Neural cell (in vitro differentiated cells): Measurements from ENCODE around the gene MAST2. TPM values are rescaled to one million over a fixed set of nuclear protein-coding genes. Genes with fewer than 3 reads are reported as not detected.

Experiments used
- H2AFZ ChIP-seq: fragments of 200-600, 300-800 bp; sonication (generic), shearing (Covaris generic); 2 replicates; pipeline ENCODE4 v1.6.0; 2014; ENCODE audit warnings: low read depth, mild to moderate bottlenecking, antibody characterized with exemption, low read length, moderate library complexity
- H3F3A ChIP-seq: fragments of 200-600 bp; shearing (Covaris generic); 2 replicates; pipeline ENCODE4 v1.6.1; 2016; ENCODE audit warnings: mild to moderate bottlenecking, moderate library complexity, mixed read lengths, antibody characterized with exemption, low read length; ENCODE audit not compliant: insufficient read depth, poor library complexity, severe bottlenecking
- H3K27ac ChIP-seq: fragments of 200-600, 300-800 bp; sonication (generic), shearing (Covaris generic); 2 replicates; pipeline ENCODE4 v1.5.1; 2014; ENCODE audit warnings: mild to moderate bottlenecking, low read length, moderate library complexity
- H3K27me3 ChIP-seq: fragments of 300-800, 200-600 bp; sonication (generic), shearing (Covaris generic); 2 replicates; pipeline ENCODE4 v1.6.0; 2014; ENCODE audit warnings: mild to moderate bottlenecking, low read depth, low read length, moderate library complexity; ENCODE audit not compliant: insufficient read depth
- H3K36me3 ChIP-seq: fragments of 300-800, 200-600 bp; sonication (generic), shearing (Covaris generic); 2 replicates; pipeline ENCODE4 v1.5.1; 2014; ENCODE audit warnings: mild to moderate bottlenecking, antibody characterized with exemption, low read length, moderate library complexity; ENCODE audit not compliant: insufficient read depth
- H3K4me2 ChIP-seq: fragments of 300-800, 200-600 bp; sonication (generic), shearing (Covaris generic); 2 replicates; pipeline ENCODE4 v1.6.0; 2014; ENCODE audit warnings: mild to moderate bottlenecking, low read length
- H3K4me3 ChIP-seq: fragments of 300-800, 200-600 bp; sonication (generic), shearing (Covaris generic); 2 replicates; pipeline ENCODE4 v1.5.1; 2014; ENCODE audit warnings: mild to moderate bottlenecking, low read length, moderate library complexity
- H3K79me2 ChIP-seq: fragments of 200-600 bp; shearing (Covaris generic); replicated peaks from 2 replicates; pipeline ENCODE4 v1.6.0; 2014; ENCODE audit warnings: mild to moderate bottlenecking, low read length, moderate library complexity; ENCODE audit not compliant: insufficient read depth
- H3K9ac ChIP-seq: fragments of 300-800, 200-600 bp; sonication (generic), shearing (Covaris generic); 2 replicates; pipeline ENCODE4 v1.6.1; 2016; ENCODE audit warnings: mild to moderate bottlenecking, low read length, mixed read lengths
- H3K9me2 ChIP-seq: fragments of 200-600 bp; shearing (Covaris generic); 2 replicates; pipeline ENCODE4 v1.6.1; 2016; ENCODE audit warnings: mild to moderate bottlenecking, low read length, mixed read lengths; ENCODE audit not compliant: insufficient read depth
- H3K9me3 ChIP-seq: fragments of 200-600, 300-800 bp; sonication (generic), shearing (Covaris generic); 2 replicates; pipeline ENCODE4 v1.6.1; 2016; ENCODE audit warnings: mild to moderate bottlenecking, mixed run types, low read length, moderate library complexity, mixed read lengths
- H4K20me1 ChIP-seq: fragments of 200-600 bp; shearing (Covaris generic); 2 replicates; pipeline ENCODE4 v1.6.1; 2016; ENCODE audit warnings: mild to moderate bottlenecking, mixed run types; ENCODE audit not compliant: insufficient read depth
- EP300 ChIP-seq: fragments of 450-650 bp; conservative IDR thresholded peaks from 2 replicates; pipeline ENCODE4 v1.6.1; 2014; ENCODE audit warnings: antibody characterized with exemption, mild to moderate bottlenecking, moderate library complexity; ENCODE audit not compliant: poor library complexity, severe bottlenecking
- EZH2 ChIP-seq: fragments of 200-600, 300-800 bp; shearing (Covaris generic), sonication (generic); IDR thresholded peaks from 2 replicates; pipeline ENCODE4 v1.6.1; 2014; ENCODE audit warnings: antibody characterized with exemption, low read length, borderline replicate concordance, mild to moderate bottlenecking; ENCODE audit not compliant: insufficient read depth, poor library complexity, severe bottlenecking
- MXI1 ChIP-seq: fragments of 450-650 bp; conservative IDR thresholded peaks from 2 replicates; pipeline ENCODE4 v1.6.1; 2014; ENCODE audit warnings: antibody characterized with exemption, mild to moderate bottlenecking; ENCODE audit not compliant: poor library complexity, severe bottlenecking
- POLR2AphosphoS5 ChIP-seq: IDR thresholded peaks from 2 replicates; pipeline ENCODE4 v1.6.1; 2012
- RAD21 ChIP-seq: fragments of 450-650 bp; conservative IDR thresholded peaks from 2 replicates; pipeline ENCODE4 v1.6.1; 2014; ENCODE audit warnings: antibody characterized with exemption, mild to moderate bottlenecking, moderate library complexity
- SMC3 ChIP-seq: fragments of 450-650 bp; conservative IDR thresholded peaks from 2 replicates; pipeline ENCODE4 v1.6.1; 2014; ENCODE audit warnings: antibody characterized with exemption, mild to moderate bottlenecking, moderate library complexity; ENCODE audit not compliant: poor library complexity
- TAF1 ChIP-seq: IDR thresholded peaks from 2 replicates; pipeline ENCODE4 v1.6.1; 2012; ENCODE audit warnings: low read depth
- polyA plus RNA-seq: library from polyadenylated mRNA; depleted of rRNA; stranded (reverse); fragments of >200 nt; gene quantifications from 2 replicates; pipeline ENCODE4 v1.2.3, GENCODE V29; 2014
- TF ChIP-seq, protein P1 (sequence below): fragments of 450-650 bp; IDR thresholded peaks from 2 replicates; pipeline ENCODE4 v1.5.1; 2014; ENCODE audit warnings: antibody characterized with exemption, mild to moderate bottlenecking, moderate library complexity; ENCODE audit not compliant: poor library complexity, severe bottlenecking
- TF ChIP-seq, protein P2 (sequence below): IDR thresholded peaks from 2 replicates; pipeline ENCODE4 v1.6.1; 2012; ENCODE audit warnings: borderline replicate concordance

Gene MAST2
- polyA plus RNA-seq, 1 donor from 2014 or later = 22.2 TPM

DNA sequence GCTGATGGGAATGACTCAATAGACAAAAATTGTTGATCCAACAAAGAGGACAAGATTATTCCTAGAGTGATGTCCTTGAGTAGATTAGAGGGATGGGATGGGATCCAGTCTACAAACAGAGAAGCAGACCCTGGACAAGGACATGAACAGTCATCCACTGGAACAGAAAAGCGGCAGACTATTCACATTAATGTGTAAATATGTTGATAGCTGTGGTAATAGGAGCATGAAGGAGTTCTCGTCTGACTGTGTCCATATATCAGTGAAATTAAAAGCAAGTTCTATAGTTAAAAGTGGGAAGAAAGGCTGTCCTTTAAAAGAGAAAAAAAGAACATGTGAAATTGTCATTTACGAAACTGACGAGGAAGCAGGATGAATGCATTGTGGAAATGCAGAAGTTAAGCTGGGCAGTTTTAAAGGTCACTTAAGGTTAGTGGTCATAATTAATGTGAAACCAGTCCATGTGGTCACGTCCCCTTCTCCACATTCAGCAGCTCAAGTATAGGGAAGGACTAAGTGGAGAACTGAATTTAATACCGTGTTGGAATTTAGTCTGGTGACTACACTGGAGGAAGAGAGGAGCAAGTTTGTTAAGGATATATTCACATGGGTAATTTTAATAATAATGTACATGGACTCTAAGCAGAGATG is 266.9 kb downstream of the MAST2 start:
- Histone ChIP-seq H3K9me2 (no peaks in the 10 kb centered on the region), H2AFZ (no peak overlapping the region), H3K9me3 (no peaks in the 10 kb centered on the region), H3K27ac (no peak overlapping the region), H3K4me3 (no peak overlapping the region), H3K9ac (no peak overlapping the region), H3F3A (no peaks in the 10 kb centered on the region), H3K27me3 (no peaks in the 10 kb centered on the region), H3K36me3 (peaks cover 26% of the 10 kb centered on the region), H4K20me1 (no peaks in the 10 kb centered on the region), H3K4me2 (no peak overlapping the region), H3K79me2 (peaks cover 23% of the 10 kb centered on the region)
- TF ChIP-seq EZH2 (no peak), SMC3 (no peak), TAF1 (no peak), EP300 (no peak), MXI1 (no peak), RAD21 (no peak), POLR2AphosphoS5 (no peak)
- TF ChIP-seq, protein P1, sequence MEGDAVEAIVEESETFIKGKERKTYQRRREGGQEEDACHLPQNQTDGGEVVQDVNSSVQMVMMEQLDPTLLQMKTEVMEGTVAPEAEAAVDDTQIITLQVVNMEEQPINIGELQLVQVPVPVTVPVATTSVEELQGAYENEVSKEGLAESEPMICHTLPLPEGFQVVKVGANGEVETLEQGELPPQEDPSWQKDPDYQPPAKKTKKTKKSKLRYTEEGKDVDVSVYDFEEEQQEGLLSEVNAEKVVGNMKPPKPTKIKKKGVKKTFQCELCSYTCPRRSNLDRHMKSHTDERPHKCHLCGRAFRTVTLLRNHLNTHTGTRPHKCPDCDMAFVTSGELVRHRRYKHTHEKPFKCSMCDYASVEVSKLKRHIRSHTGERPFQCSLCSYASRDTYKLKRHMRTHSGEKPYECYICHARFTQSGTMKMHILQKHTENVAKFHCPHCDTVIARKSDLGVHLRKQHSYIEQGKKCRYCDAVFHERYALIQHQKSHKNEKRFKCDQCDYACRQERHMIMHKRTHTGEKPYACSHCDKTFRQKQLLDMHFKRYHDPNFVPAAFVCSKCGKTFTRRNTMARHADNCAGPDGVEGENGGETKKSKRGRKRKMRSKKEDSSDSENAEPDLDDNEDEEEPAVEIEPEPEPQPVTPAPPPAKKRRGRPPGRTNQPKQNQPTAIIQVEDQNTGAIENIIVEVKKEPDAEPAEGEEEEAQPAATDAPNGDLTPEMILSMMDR = no peak
- TF ChIP-seq, protein P2, sequence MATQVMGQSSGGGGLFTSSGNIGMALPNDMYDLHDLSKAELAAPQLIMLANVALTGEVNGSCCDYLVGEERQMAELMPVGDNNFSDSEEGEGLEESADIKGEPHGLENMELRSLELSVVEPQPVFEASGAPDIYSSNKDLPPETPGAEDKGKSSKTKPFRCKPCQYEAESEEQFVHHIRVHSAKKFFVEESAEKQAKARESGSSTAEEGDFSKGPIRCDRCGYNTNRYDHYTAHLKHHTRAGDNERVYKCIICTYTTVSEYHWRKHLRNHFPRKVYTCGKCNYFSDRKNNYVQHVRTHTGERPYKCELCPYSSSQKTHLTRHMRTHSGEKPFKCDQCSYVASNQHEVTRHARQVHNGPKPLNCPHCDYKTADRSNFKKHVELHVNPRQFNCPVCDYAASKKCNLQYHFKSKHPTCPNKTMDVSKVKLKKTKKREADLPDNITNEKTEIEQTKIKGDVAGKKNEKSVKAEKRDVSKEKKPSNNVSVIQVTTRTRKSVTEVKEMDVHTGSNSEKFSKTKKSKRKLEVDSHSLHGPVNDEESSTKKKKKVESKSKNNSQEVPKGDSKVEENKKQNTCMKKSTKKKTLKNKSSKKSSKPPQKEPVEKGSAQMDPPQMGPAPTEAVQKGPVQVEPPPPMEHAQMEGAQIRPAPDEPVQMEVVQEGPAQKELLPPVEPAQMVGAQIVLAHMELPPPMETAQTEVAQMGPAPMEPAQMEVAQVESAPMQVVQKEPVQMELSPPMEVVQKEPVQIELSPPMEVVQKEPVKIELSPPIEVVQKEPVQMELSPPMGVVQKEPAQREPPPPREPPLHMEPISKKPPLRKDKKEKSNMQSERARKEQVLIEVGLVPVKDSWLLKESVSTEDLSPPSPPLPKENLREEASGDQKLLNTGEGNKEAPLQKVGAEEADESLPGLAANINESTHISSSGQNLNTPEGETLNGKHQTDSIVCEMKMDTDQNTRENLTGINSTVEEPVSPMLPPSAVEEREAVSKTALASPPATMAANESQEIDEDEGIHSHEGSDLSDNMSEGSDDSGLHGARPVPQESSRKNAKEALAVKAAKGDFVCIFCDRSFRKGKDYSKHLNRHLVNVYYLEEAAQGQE = no peak

DNA sequence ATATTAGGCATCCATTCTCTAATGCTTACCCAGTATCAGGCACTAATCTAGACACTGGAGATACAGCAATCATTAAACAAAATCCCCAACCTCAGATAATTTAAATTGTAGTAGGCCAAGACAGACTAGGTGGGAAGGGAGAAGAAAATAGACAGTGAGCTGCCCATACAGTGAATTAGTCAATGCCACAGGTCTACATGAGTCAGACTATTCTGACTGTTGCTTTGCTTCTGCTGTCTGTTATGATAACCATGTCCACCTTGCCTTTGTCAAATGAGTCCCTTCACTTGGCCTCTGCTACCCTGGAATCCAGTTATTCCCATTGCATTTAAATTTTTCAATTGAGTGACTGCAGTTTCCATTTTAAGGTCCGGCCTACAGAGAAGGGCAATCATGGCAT is 269.6 kb downstream of the MAST2 start:
- Histone ChIP-seq H3K79me2 (peaks cover 38% of the 10 kb centered on the region), H3K27ac (no peak overlapping the region), H3K4me3 (no peak overlapping the region), H3K9me2 (no peaks in the 10 kb centered on the region), H2AFZ (no peak overlapping the region), H4K20me1 (no peaks in the 10 kb centered on the region), H3K9ac (no peak overlapping the region), H3K4me2 (no peak overlapping the region), H3K9me3 (no peaks in the 10 kb centered on the region), H3F3A (no peaks in the 10 kb centered on the region), H3K27me3 (no peaks in the 10 kb centered on the region), H3K36me3 (peaks cover 22% of the 10 kb centered on the region)
- TF ChIP-seq POLR2AphosphoS5 (no peak), RAD21 (no peak), EZH2 (no peak), MXI1 (no peak), EP300 (no peak), SMC3 (no peak), TAF1 (no peak)
- TF ChIP-seq, protein P2 = no peak
- TF ChIP-seq, protein P1 = no peak
